HuH-7.5 (cell line): ENCODE results near the gene SMCO2.
A peak's percentile ranks its signal among the peaks of the same experiment; 100 is the strongest.

ENCODE experiments used
- DNase-seq: peaks from one replicate; pipeline ENCODE4 v3.0.0; 2011; ENCODE audit warnings: low spot score

SMCO2 gene

DNA sequence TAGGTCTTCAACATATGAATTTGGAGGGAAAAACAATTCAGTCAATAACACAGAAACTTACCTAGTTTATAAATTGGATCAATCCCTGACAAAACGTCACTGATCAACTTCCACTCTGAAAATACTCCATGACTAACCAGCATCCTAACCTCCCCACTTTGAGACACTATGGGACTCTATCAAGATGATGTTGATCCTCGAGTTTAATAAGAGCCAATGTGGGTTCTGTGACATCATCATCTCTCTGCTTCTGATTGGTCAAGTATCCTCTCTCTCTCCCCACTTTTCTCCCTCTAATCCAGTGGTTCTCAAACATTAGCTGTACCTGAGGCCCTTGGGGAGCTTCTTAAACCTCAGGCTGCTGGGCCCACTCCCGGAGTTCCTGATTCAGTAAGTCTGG is at the start of gene SMCO2:
SMCO2 (plus strand) TSS at position 301 of the 400 bp plus-strand sequence. CDS start 23,896 bp downstream, outside the sequence.
- DNase-seq, result no peak

GRCh38 chr12:27398466-27398865 is 48.1 kb upstream of the SMCO2 start:
- DNase-seq, result no peak

GRCh38 chr12:27399074-27399473 is 47.5 kb upstream of the SMCO2 start:
- no peak for DNase-seq

- no peak for DNase-seq
These were observed 45.6 kb upstream of the SMCO2 start for GRCh38 chr12:27400856-27401354.

GRCh38 chr12:27412047-27412446 is 34.5 kb upstream of the SMCO2 start:
- DNase-seq, result no peak

- DNase-seq, result no peak
These were observed 23.8 kb upstream of the SMCO2 start for GRCh38 chr12:27422697-27423096.

DNA sequence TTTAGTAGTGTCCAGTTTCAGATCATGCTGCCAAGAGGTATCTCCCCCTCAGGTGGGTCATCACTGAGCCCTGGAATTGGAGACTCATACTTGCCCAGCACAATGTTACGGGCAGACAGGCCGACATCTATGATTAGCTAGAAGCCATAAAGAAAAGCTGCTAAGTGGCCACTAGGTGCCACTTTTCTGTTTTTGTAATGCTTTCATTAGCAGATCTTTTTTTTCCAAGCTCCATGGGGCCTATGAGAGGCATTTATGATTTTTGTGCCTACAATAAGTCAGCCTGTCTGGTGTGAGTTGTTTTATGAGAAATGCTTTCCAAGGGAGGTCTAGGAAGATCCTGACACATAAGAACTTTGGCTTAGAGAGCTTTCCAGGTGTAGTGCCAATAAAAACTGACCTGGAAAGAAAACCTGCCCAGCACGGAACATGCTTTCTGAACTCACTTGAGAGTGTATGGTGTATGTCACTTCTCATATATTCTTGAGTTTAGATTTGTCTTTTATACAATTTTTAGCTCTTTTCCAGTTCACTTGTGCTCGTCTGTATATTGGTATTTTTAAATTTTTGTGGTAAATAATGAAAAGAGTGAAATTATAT is 21.8 kb upstream of the SMCO2 start:
- peak; percentile 18 for DNase-seq

- DNase-seq, result no peak
These were observed 21.2 kb upstream of the SMCO2 start for GRCh38 chr12:27425306-27425705.

GRCh38 chr12:27426743-27427487 is 19.6 kb upstream of the SMCO2 start:
- no peak for DNase-seq

DNA sequence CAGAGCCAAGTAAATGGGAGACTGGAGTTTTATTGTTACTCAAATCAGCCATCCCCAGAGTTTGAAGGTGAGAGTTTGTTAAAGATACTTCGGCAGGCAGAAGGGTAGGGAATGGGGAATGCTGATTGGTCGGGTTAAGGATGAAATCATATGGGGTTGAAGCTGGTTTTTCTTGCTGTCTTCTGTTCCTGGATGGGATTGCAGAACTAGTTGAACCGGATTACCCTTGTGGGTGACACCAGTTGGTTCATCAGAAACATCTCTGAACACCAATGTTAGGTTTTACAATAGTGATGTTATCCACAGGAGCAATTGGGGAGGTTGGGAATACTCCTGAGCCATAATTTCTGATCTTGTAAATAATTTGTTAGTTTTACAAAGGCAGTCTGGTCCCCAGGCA is 18.7 kb upstream of the SMCO2 start:
- no peak for DNase-seq

DNA sequence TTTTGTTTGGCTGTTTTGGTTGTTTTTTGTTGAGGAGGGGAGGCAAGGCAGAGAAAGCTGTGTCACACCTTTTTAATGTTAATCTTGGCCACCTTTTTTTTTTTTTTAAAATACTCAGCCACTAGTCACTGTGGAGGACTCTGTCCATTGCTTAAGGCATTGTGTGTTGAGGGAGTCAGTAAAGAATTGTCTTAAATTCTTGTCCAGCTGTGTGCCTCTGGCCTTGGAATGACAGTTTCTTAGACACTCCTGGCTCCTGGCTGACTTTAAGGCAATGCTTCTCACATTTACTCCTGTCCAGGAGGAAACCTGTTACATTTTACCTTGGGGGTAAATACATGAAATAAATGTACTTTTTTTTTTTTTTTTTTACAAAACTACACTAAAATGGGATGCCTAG is 18.1 kb upstream of the SMCO2 start:
- no peak for DNase-seq

DNA sequence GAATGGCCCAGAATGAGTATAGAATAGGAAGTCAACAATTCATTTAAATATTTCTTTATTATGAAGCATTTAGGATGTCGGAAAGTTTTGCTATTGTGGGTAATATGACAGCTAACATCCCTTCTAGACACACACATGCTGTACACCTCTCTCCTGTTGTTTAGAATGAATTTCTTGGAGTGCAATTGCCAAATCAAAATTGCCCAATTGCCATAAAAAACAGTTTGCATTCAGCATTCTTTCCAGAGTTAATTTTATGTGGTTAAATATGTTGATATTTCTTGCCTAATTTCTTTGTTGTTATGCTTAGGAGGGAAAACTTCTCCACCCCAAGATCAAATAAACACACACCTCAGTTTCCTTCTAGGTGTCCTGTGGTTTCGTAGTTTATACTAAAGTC is 16.9 kb upstream of the SMCO2 start:
- DNase-seq, result no peak

- no peak for DNase-seq
These were observed 15.4 kb upstream of the SMCO2 start for GRCh38 chr12:27431185-27431584.

DNA sequence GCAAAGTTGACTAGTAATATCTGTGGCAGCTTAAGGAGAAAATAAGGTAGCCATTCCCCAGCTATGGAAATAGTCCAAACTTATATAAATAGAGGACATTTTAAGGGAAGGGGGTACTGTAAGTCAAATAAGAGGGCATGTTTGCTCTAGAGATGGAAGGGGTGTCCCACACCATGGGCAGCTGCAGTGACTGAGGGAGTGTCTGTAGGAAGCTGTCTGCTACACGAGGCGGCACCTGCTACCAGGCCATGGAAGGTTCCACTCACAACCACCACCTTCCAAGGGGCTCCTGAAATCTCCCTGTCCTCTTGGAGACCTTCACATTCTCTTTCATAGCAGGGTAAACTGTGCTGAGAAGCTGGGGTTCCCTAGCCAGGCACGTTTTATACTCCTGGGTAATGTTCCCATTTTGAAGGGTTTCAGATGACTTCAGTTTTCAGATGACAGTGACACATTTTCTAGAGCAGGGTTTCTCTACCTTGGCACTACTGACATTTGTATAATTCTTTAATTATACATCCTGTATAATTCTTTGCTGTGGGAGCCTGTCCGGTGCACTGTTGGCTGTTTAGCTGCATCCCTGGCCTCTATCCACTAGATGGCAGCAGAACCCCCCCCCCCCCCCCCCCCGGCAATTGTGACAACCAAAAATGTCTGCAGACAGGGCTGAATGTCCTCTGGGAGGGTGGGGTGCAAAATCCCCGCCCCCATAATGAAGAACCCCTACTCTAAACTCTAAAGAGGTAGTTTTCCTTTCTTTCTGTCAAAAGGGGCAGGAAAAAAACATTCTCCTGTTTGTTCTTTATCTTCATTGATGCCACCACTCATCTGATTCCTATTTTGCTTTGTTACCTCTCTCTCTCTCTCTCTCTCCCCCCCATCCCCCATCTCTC is 11.6 kb upstream of the SMCO2 start:
- no peak for DNase-seq

GRCh38 chr12:27436029-27436428 is 10.5 kb upstream of the SMCO2 start:
- no peak for DNase-seq

DNA sequence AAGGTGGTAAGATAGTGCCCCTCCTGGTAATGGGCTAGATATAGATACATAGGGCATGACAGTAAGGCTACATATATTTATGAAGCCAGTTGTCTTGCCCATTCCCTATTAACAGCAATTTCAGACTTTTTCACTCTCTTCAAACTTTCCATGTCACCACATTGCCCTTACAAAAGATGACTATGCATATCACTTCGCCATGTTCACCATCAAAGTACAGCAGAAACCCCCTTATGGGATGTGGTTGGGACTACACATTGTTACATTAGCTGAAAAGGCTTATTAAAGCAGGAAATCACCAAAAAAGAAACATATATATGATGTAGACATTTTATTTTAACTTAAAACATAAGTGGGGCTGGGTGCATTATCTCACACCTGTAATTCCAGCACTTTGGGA is 9.8 kb upstream of the SMCO2 start:
- no peak for DNase-seq

DNA sequence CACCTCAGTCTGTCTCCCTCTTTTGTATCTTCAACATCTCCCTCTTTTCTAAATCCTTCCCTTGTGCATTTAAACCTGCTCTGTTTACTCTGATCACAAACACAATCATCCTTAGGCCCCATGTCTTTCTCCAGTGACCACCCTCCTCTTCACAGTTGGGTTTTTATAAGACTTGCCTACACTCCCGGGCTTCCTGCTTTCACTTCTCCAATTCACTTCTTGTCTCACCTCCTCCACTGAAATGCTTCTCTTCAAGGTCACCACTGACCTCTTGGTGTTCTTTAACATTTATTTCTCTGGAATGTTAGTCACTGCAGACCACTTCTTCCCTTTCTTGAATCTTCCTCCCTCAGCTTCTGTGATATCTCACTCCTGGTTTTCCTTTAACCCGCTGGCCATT is 8.7 kb upstream of the SMCO2 start:
- DNase-seq, result no peak

DNA sequence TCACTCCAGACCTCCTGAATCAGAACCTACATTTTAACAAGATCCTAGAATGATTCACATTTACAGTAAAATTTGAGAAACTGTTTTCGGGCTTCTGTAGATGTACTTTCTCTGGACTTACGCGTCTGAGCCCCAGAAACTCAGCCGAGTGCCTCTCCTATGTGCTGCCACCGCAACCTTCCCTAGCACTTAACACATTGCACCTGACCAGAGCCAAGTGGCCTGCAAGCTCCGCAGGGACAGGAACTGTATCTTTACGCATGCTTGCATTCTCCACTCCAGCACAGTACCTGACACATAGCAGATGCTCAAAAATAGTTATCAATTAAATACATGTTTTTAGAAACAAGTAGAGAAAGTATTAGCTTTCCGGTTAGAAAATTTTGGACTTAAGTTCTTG is 1.2 kb downstream of the SMCO2 start:
- DNase-seq, result no peak

DNA sequence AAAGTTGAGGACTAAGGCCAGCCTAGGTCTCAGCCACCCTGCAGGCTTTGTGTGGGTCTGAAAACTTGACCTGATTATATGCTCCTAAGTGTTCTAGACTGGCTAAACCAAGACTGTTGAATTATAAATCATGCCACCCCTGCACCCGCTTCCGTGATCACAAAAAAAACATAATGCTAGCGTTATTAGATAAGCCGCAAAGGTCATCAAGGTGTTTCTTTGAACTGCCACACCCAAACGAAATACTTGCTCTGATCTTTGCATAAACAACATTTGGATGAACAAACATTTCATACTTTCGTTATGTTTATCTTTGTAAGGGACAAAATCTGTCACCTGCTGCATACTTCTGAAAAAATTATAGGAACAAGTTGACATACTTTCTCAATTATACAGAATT is 2.5 kb downstream of the SMCO2 start:
- no peak for DNase-seq

DNA sequence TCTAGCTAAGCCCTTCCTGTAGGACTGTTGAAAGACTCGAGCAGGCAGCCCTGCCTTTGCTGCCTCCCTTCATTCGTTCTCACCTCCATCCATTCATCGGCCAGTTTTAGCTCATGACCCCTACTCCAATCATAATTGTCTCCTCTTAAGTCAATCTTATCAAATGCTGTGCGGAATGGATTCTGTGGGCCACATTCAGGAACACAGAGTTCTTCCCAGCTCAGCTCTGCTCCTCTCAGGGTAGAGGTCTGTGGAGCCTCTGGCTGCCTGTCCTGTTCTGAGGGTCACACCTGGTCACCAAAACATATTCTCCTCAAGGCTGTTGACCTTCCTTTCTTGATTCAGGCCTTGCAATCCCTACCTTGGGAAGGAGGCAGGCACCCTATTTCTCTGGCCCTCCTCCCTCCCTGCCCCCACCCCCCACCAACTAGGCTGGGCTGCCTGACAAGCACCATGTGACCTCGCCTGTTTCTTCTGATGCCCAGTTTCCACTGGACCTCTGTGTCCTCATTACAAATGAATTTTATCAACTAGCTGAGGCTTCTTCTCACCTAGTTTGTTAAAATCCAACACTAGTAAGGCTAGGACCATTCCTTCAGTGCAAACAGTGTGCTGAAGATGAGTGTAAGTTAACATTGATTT is 3.5 kb downstream of the SMCO2 start:
- no peak for DNase-seq

GRCh38 chr12:27451036-27451825 is 4.7 kb downstream of the SMCO2 start:
- DNase-seq, result no peak
